Liver (tissue), 9 donors: ENCODE results near the gene FAM228B. TPM values are rescaled to one million over a fixed set of nuclear protein-coding genes. Genes with fewer than 3 reads are reported as not detected.
A peak's percentile ranks its signal among the peaks of the same experiment; 100 is the strongest.

Experiments used
- DNase-seq: peaks from one replicate; pipeline ENCODE4 v3.0.0-alpha.2; 2017; ENCODE audit warnings: low spot score
- H3K27ac ChIP-seq, 2 donors: one replicate each; pipeline ENCODE4 v1.7.0; 2013; ENCODE audit warnings: inconsistent platforms in 2 of 2, low read length in 2 of 2, control low read depth in 1 of 2, low read depth in 1 of 2, mild to moderate bottlenecking in 1 of 2
- H3K27me3 ChIP-seq, 4 donors: one replicate each; pipeline versions ENCODE4 v1.6.1 to v1.7.0; 2013; ENCODE audit warnings: low read length in 3 of 4, inconsistent platforms in 1 of 4, mild to moderate bottlenecking in 1 of 4, moderate library complexity in 1 of 4; ENCODE audit not compliant: control insufficient read depth in 4 of 4, insufficient read depth in 4 of 4
- H3K36me3 ChIP-seq, 4 donors: one replicate each; pipeline versions ENCODE4 v1.6.1 to v1.7.0; 2013; ENCODE audit warnings: low read length in 3 of 4, mild to moderate bottlenecking in 3 of 4, low read depth in 1 of 4, moderate library complexity in 1 of 4; ENCODE audit not compliant: control insufficient read depth in 4 of 4, insufficient read depth in 3 of 4
- H3K4me1 ChIP-seq, 4 donors: one replicate each; pipeline versions ENCODE4 v1.6.1 to v1.7.0; 2013; ENCODE audit warnings: low read length in 3 of 4, mild to moderate bottlenecking in 3 of 4, moderate library complexity in 1 of 4; ENCODE audit not compliant: control insufficient read depth in 4 of 4, insufficient read depth in 4 of 4
- H3K4me3 ChIP-seq, 3 donors: one replicate each; pipeline versions ENCODE4 v1.6.1 to v1.7.0; 2013; ENCODE audit warnings: low read length in 3 of 3, control low read depth in 1 of 3, low read depth in 1 of 3, mild to moderate bottlenecking in 1 of 3
- H3K9ac ChIP-seq, 2 donors: one replicate each; pipeline ENCODE4 v1.7.0; 2013; ENCODE audit warnings: low read length in 2 of 2, mild to moderate bottlenecking in 2 of 2, moderate library complexity in 2 of 2, control low read depth in 1 of 2, low read depth in 1 of 2
- H3K9me3 ChIP-seq, 4 donors: one replicate each; pipeline versions ENCODE4 v1.6.1 to v1.7.0; 2013; ENCODE audit warnings: low read length in 3 of 4; ENCODE audit not compliant: control insufficient read depth in 4 of 4
- EGR1 ChIP-seq, 2 donors: IDR thresholded peaks; 2 replicates each; pipeline ENCODE4 v1.6.1; 2016 to 2018; ENCODE audit warnings: antibody characterized with exemption in 2 of 2, low read depth in 2 of 2
- FOXA1 ChIP-seq: IDR thresholded peaks from 2 replicates; pipeline ENCODE4 v1.6.1; 2016; ENCODE audit warnings: antibody characterized with exemption
- FOXA2 ChIP-seq: IDR thresholded peaks from 2 replicates; pipeline ENCODE4 v1.6.1; 2016; ENCODE audit warnings: antibody characterized with exemption
- GABPA ChIP-seq, 2 donors: IDR thresholded peaks in 1 of 2; conservative IDR thresholded peaks in 1 of 2; 2 replicates each; pipeline ENCODE4 v1.6.1; 2016; ENCODE audit warnings: antibody characterized with exemption in 2 of 2, mild to moderate bottlenecking in 1 of 2, moderate library complexity in 1 of 2
- HNF4A ChIP-seq, 2 donors: conservative IDR thresholded peaks; 2 replicates each; pipeline ENCODE4 v1.6.1; 2016; ENCODE audit warnings: antibody characterized with exemption in 2 of 2, mild to moderate bottlenecking in 2 of 2
- HNF4G ChIP-seq: IDR thresholded peaks from 2 replicates; pipeline ENCODE4 v1.6.1; 2016; ENCODE audit warnings: antibody characterized with exemption
- JUND ChIP-seq, 2 donors: IDR thresholded peaks; 2 replicates each; pipeline ENCODE4 v1.6.1; 2016; ENCODE audit warnings: antibody characterized with exemption in 2 of 2
- NR2F2 ChIP-seq: IDR thresholded peaks from 2 replicates; pipeline ENCODE4 v1.6.1; 2016; ENCODE audit warnings: antibody characterized with exemption
- RAD21 ChIP-seq, 2 donors: IDR thresholded peaks; 2 replicates each; pipeline ENCODE4 v1.6.1; 2016; ENCODE audit warnings: antibody characterized with exemption in 2 of 2, mild to moderate bottlenecking in 2 of 2
- RXRA ChIP-seq, 2 donors: IDR thresholded peaks; 2 replicates each; pipeline ENCODE4 v1.6.1; 2017 to 2018; ENCODE audit warnings: antibody characterized with exemption in 2 of 2, mild to moderate bottlenecking in 1 of 2
- SP1 ChIP-seq: IDR thresholded peaks from 2 replicates; pipeline ENCODE4 v1.6.1; 2018; ENCODE audit warnings: antibody characterized with exemption, mild to moderate bottlenecking
- TAF1 ChIP-seq: conservative IDR thresholded peaks from 2 replicates; pipeline ENCODE4 v1.6.1; 2016; ENCODE audit warnings: antibody characterized with exemption, mild to moderate bottlenecking
- YY1 ChIP-seq: IDR thresholded peaks from 2 replicates; pipeline ENCODE4 v1.6.1; 2016; ENCODE audit warnings: antibody characterized with exemption, mild to moderate bottlenecking
- WGBS: extraction: QIAGEN DNeasy Blood & Tissue Kit; methylation state at CpG from one replicate; pipeline ENCODE4 v1.1.7; 2013; 5-methylcytosine and 5-hydroxymethylcytosine counted together
- polyA plus RNA-seq, 2 donors: library from polyadenylated mRNA; stranded (reverse) in 1 of 2; unstranded in 1 of 2; fragments of 200-250 nt in 1 of 2; fragments of >200 nt in 1 of 2; fragmentation: Nextera tagmentation in 1 of 2; extraction: Ambion mirVana in 1 of 2; gene quantifications; one replicate each; pipeline versions ENCODE4 v1.2.1 to v1.2.3, GENCODE V29; 2013 to 2015
- total RNA-seq, 2 donors: library from RNA; depleted of rRNA; stranded (reverse); fragments of >200 nt; gene quantifications; one replicate each; pipeline ENCODE4 v1.2.3, GENCODE V29; 2014
- TF ChIP-seq, protein P1 (sequence below): IDR thresholded peaks from 2 replicates; pipeline ENCODE4 v1.6.1; 2016; ENCODE audit warnings: antibody characterized with exemption
- TF ChIP-seq, protein P2 (sequence below): IDR thresholded peaks from 2 replicates; pipeline ENCODE4 v1.6.1; 2016; ENCODE audit warnings: antibody characterized with exemption
- TF ChIP-seq, protein P3 (sequence below): IDR thresholded peaks from 2 replicates; pipeline ENCODE4 v1.6.1; 2016; ENCODE audit warnings: antibody characterized with exemption, mild to moderate bottlenecking
- TF ChIP-seq, protein P4 (sequence below): fragments of 150-350 bp; IDR thresholded peaks from 2 replicates; pipeline ENCODE4 v1.5.1; 2017; ENCODE audit warnings: improper control_type of control experiment, low read depth, low read length; ENCODE audit not compliant: missing input control
- TF ChIP-seq, protein P5 (sequence below): IDR thresholded peaks from 2 replicates; pipeline ENCODE4 v1.6.1; 2016; ENCODE audit warnings: antibody characterized with exemption
- donor health status: healthy.
- donor health status: healthy.
- donor health status: healthy.
- donor health status: healthy.
- donor health status: healthy.

The FAM228B gene
- total and polyA plus RNA-seq, 4 donors, result 0.68 to 4.2 (median 3.8) TPM

DNA sequence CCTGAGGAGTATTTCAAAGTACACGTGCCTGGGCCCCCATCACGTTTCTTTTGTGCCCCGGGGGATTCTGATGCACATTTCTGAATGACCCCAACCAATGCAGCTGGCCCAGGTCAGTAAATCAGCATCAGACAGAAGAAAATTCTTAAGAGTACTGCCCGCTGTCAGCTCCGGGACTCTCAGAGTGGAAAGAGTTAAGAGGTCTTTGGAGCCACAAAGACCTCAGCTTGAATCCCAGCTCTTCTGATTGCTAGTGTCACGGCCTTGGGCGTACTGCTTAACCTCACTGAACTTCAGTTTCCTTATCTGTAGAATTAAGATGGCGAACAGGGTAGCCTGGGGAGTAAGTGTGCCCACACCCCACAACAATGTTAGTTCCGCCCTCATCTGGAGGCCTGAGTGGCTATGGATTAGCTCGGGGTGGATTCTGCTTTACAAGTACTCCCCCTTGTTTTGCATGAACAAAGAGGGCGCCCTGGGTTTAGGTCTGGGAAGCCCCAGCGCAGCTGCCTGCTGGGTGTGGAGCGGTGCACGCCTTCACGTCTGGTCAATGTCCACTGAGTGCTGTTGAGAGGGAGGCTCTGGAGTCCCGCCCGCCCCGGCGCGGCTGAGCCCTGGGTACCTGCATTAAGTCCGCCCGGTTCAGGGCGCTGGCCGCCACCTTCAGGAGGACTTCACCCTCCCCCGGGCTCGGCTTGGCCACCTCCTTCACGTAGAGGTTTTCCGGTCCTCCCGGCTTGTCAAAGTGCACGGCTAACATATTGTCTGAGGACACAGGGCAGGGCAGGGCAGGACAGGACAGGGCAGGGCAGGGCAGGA lies 39.5 kb upstream of the FAM228B start:
- H3K4me3 ChIP-seq, result peak overlapping the region; percentile 49 to 71 (median 58)
- peak overlapping the region; percentile 84 to 87 for H3K27ac ChIP-seq
- DNase-seq, result peak; percentile 78
- H3K36me3 ChIP-seq, result peaks cover 0 to 2% (median 0%) of the 10 kb centered on the region in 4 donors
- peak overlapping the region in 1 of 2 donors; percentile 26 for H3K9ac ChIP-seq
- no peaks in the 10 kb centered on the region for H3K9me3 ChIP-seq
- WGBS, result 19% methylated on average over 30 of the region's 30 CpGs
- no peaks in the 10 kb centered on the region for H3K27me3 ChIP-seq
- TF ChIP-seq RXRA (IDR thresholded peaks at IDR 0.05) (peak; percentile 76 to 97), NR2F2 (no peak), RAD21 (IDR thresholded peaks at IDR 0.05) (no peak), TAF1 (peak; percentile 30), JUND (IDR thresholded peaks at IDR 0.05) (no peak), YY1 (peak; percentile 42), FOXA2 (no peak), EGR1 (IDR thresholded peaks at IDR 0.05; ENCODE audit: low read depth in 2 of 2) (no peak), GABPA (IDR thresholded peaks at IDR 0.05 in 1 of 2, conservative IDR thresholded peaks at IDR 0.05 in 1 of 2) (no peak), SP1 (peak; percentile 71), FOXA1 (no peak), HNF4G (no peak), HNF4A (conservative IDR thresholded peaks at IDR 0.05) (peak; percentile 76 to 81)
- TF ChIP-seq, protein P1, sequence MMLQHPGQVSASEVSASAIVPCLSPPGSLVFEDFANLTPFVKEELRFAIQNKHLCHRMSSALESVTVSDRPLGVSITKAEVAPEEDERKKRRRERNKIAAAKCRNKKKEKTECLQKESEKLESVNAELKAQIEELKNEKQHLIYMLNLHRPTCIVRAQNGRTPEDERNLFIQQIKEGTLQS, result no peak
- TF ChIP-seq, protein P2, sequence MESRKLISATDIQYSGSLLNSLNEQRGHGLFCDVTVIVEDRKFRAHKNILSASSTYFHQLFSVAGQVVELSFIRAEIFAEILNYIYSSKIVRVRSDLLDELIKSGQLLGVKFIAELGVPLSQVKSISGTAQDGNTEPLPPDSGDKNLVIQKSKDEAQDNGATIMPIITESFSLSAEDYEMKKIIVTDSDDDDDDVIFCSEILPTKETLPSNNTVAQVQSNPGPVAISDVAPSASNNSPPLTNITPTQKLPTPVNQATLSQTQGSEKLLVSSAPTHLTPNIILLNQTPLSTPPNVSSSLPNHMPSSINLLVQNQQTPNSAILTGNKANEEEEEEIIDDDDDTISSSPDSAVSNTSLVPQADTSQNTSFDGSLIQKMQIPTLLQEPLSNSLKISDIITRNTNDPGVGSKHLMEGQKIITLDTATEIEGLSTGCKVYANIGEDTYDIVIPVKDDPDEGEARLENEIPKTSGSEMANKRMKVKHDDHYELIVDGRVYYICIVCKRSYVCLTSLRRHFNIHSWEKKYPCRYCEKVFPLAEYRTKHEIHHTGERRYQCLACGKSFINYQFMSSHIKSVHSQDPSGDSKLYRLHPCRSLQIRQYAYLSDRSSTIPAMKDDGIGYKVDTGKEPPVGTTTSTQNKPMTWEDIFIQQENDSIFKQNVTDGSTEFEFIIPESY, result no peak
- TF ChIP-seq, protein P3, sequence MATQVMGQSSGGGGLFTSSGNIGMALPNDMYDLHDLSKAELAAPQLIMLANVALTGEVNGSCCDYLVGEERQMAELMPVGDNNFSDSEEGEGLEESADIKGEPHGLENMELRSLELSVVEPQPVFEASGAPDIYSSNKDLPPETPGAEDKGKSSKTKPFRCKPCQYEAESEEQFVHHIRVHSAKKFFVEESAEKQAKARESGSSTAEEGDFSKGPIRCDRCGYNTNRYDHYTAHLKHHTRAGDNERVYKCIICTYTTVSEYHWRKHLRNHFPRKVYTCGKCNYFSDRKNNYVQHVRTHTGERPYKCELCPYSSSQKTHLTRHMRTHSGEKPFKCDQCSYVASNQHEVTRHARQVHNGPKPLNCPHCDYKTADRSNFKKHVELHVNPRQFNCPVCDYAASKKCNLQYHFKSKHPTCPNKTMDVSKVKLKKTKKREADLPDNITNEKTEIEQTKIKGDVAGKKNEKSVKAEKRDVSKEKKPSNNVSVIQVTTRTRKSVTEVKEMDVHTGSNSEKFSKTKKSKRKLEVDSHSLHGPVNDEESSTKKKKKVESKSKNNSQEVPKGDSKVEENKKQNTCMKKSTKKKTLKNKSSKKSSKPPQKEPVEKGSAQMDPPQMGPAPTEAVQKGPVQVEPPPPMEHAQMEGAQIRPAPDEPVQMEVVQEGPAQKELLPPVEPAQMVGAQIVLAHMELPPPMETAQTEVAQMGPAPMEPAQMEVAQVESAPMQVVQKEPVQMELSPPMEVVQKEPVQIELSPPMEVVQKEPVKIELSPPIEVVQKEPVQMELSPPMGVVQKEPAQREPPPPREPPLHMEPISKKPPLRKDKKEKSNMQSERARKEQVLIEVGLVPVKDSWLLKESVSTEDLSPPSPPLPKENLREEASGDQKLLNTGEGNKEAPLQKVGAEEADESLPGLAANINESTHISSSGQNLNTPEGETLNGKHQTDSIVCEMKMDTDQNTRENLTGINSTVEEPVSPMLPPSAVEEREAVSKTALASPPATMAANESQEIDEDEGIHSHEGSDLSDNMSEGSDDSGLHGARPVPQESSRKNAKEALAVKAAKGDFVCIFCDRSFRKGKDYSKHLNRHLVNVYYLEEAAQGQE, result no peak
- TF ChIP-seq, protein P4, sequence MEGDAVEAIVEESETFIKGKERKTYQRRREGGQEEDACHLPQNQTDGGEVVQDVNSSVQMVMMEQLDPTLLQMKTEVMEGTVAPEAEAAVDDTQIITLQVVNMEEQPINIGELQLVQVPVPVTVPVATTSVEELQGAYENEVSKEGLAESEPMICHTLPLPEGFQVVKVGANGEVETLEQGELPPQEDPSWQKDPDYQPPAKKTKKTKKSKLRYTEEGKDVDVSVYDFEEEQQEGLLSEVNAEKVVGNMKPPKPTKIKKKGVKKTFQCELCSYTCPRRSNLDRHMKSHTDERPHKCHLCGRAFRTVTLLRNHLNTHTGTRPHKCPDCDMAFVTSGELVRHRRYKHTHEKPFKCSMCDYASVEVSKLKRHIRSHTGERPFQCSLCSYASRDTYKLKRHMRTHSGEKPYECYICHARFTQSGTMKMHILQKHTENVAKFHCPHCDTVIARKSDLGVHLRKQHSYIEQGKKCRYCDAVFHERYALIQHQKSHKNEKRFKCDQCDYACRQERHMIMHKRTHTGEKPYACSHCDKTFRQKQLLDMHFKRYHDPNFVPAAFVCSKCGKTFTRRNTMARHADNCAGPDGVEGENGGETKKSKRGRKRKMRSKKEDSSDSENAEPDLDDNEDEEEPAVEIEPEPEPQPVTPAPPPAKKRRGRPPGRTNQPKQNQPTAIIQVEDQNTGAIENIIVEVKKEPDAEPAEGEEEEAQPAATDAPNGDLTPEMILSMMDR, result no peak
- TF ChIP-seq, protein P5, sequence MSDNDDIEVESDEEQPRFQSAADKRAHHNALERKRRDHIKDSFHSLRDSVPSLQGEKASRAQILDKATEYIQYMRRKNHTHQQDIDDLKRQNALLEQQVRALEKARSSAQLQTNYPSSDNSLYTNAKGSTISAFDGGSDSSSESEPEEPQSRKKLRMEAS, result no peak
- peaks cover 0 to 21% (median 15%) of the 10 kb centered on the region in 4 donors for H3K4me1 ChIP-seq
